ENCODE data around the gene NOS3. TPM values are rescaled to one million over a fixed set of nuclear protein-coding genes. Genes with fewer than 3 reads are reported as not detected.
A peak's percentile ranks its signal among the peaks of the same experiment; 100 is the strongest.

Gene NOS3
- total RNA-seq, 3 donors from 2014 or later (not counting 1 experiment from before 2014, with no cell fraction given), result 2.6 to 5.9 (median 3.8) TPM

GRCh38 chr7:151056283-151056665 is 65.5 kb downstream of the NOS3 start:
- peaks cover 0 to 6% of the 10 kb centered on the region in 2 donors for H3K27me3 Mint-ChIP-seq (ENCODE audit: low read depth in 2 of 2)
- intact Hi-C loops (cut with micrococcal nuclease), result no loop called here
- H3K36me3 Mint-ChIP-seq, result no peaks in the 10 kb centered on the region
- Histone ChIP-seq H3K9me3 (ENCODE audit: control insufficient read depth, insufficient read depth, low read length) (no peaks in the 10 kb centered on the region), H3K27me3 (ENCODE audit: control insufficient read depth, insufficient read depth, low read length) (no peaks in the 10 kb centered on the region), H3K36me3 (ENCODE audit: control insufficient read depth, insufficient read depth, low read length) (no peaks in the 10 kb centered on the region), H3K27ac (ENCODE audit: low read length) (no peak overlapping the region), H3K4me1 (ENCODE audit: control insufficient read depth, insufficient read depth, low read length) (peaks cover 41% of the 10 kb centered on the region), H3K4me3 (ENCODE audit: low read length) (no peak overlapping the region)
- TF ChIP-seq CTCF (IDR thresholded peaks at IDR 0.05), result no peak
- H3K9me3 Mint-ChIP-seq, result no peaks in the 10 kb centered on the region
- peak overlapping the region; percentile 53 for H3K4me3 Mint-ChIP-seq
- ATAC-seq (no peak), DNase-seq (no peak)
- H3K27ac Mint-ChIP-seq, result no peak overlapping the region
- H3K4me1 Mint-ChIP-seq, result peaks cover 16 to 42% of the 10 kb centered on the region in 2 donors
- 94% methylated on average over 5 of the region's 6 CpGs for WGBS (ENCODE audit: insufficient coverage)

GRCh38 chr7:151056666-151057505 is 66.1 kb downstream of the NOS3 start:
- Histone ChIP-seq H3K36me3 (ENCODE audit: control insufficient read depth, insufficient read depth, low read length) (no peaks in the 10 kb centered on the region), H3K9me3 (ENCODE audit: control insufficient read depth, insufficient read depth, low read length) (no peaks in the 10 kb centered on the region), H3K27ac (ENCODE audit: low read length) (no peak overlapping the region), H3K4me1 (ENCODE audit: control insufficient read depth, insufficient read depth, low read length) (peaks cover 37% of the 10 kb centered on the region), H3K27me3 (ENCODE audit: control insufficient read depth, insufficient read depth, low read length) (no peaks in the 10 kb centered on the region), H3K4me3 (ENCODE audit: low read length) (peak overlapping the region; percentile 68)
- H3K4me3 Mint-ChIP-seq, result peak overlapping the region; percentile 96
- ATAC-seq (no peak), DNase-seq (peak in 1 of 2 donors; percentile 23)
- no peaks in the 10 kb centered on the region for H3K9me3 Mint-ChIP-seq
- TF ChIP-seq CTCF (IDR thresholded peaks at IDR 0.05), result no peak
- intact Hi-C loops (cut with micrococcal nuclease), result loop anchor here (1.0 kb wide), 1 partner anchor 170 kb away; the partner anchor contains the start of gene ABCF2
- peak overlapping the region; percentile 91 to 93 for H3K27ac Mint-ChIP-seq
- peaks cover 0 to 4% of the 10 kb centered on the region in 2 donors for H3K27me3 Mint-ChIP-seq (ENCODE audit: low read depth in 2 of 2)
- peaks cover 16 to 48% of the 10 kb centered on the region in 2 donors for H3K4me1 Mint-ChIP-seq
- H3K36me3 Mint-ChIP-seq, result no peaks in the 10 kb centered on the region
- WGBS (ENCODE audit: insufficient coverage), result 67% methylated on average over 29 of the region's 29 CpGs

- under 1% methylated on average over 30 of the region's 30 CpGs for WGBS (ENCODE audit: insufficient coverage)
- H3K27me3 Mint-ChIP-seq (ENCODE audit: low read depth in 2 of 2), result peaks cover 0 to 2% of the 10 kb centered on the region in 2 donors
- Histone ChIP-seq H3K9me3 (ENCODE audit: control insufficient read depth, insufficient read depth, low read length) (no peaks in the 10 kb centered on the region), H3K4me1 (ENCODE audit: control insufficient read depth, insufficient read depth, low read length) (peaks cover 37% of the 10 kb centered on the region), H3K27me3 (ENCODE audit: control insufficient read depth, insufficient read depth, low read length) (no peaks in the 10 kb centered on the region), H3K36me3 (ENCODE audit: control insufficient read depth, insufficient read depth, low read length) (no peaks in the 10 kb centered on the region), H3K27ac (ENCODE audit: low read length) (peak within 1 kb of the TSS; percentile 90), H3K4me3 (ENCODE audit: low read length) (peak within 1 kb of the TSS; percentile 68)
- H3K36me3 Mint-ChIP-seq, result no peaks in the 10 kb centered on the region
- H3K9me3 Mint-ChIP-seq, result no peaks in the 10 kb centered on the region
- peaks cover 16 to 48% of the 10 kb centered on the region in 2 donors for H3K4me1 Mint-ChIP-seq
- no peak for TF ChIP-seq CTCF (IDR thresholded peaks at IDR 0.05)
- intact Hi-C loops (cut with micrococcal nuclease), result loop anchor here (1.0 kb wide), 1 partner anchor 170 kb away; the partner anchor contains the start of gene ABCF2
- DNase-seq (no peak), ATAC-seq (peak in 2 of 3 donors; percentile 0 to 1)
- peak within 1 kb of the TSS; percentile 91 to 93 for H3K27ac Mint-ChIP-seq
- peak within 1 kb of the TSS; percentile 96 for H3K4me3 Mint-ChIP-seq
Measured at GRCh38 chr7:151057506-151057988, 66.7 kb downstream of the NOS3 start, which contains the start of gene CDK5. CDK5 (minus strand) TSS chr7:151057897; CDS start chr7:151057848, 49 bp downstream.
